Thoracic aorta (tissue), 2 donors: Measurements from ENCODE around the gene GPR31. TPM values are rescaled to one million over a fixed set of nuclear protein-coding genes. Genes with fewer than 3 reads are reported as not detected.

Source experiments
- ATAC-seq: fragments of 150-250 bp; one replicate; pipeline ENCODE4 v1.8.0; 2017; ENCODE audit warnings: low read depth; ENCODE audit not compliant: insufficient number of reproducible peaks, low FRiP score
- DNase-seq: peaks from one replicate; pipeline ENCODE4 v3.0.0-alpha.2; 2020; ENCODE audit warnings: low spot score
- H3K27ac ChIP-seq, 2 donors: fragments of 200-600 bp; sonication (generic); 1 replicate in 1 of 2; 2 replicates in 1 of 2; pipeline ENCODE4 v1.5.1; 2016; ENCODE audit warnings: mild to moderate bottlenecking in 2 of 2, moderate library complexity in 2 of 2
- H3K27me3 ChIP-seq: fragments of 200-600 bp; sonication (generic); replicated peaks from 2 replicates; pipeline ENCODE4 v1.6.0; 2016; ENCODE audit warnings: mild to moderate bottlenecking; ENCODE audit not compliant: insufficient read depth
- H3K36me3 ChIP-seq: fragments of 200-600 bp; sonication (generic); one replicate; pipeline ENCODE4 v1.5.1; 2016
- H3K4me1 ChIP-seq, 2 donors: fragments of 200-600 bp; sonication (generic); 1 replicate in 1 of 2; 2 replicates in 1 of 2; pipeline versions ENCODE4 v1.5.1 to v1.6.0; 2016; ENCODE audit warnings: low read depth in 2 of 2, mild to moderate bottlenecking in 1 of 2; ENCODE audit not compliant: control insufficient read depth in 1 of 2
- H3K4me3 ChIP-seq: fragments of 200-600 bp; sonication (generic); 2 replicates; pipeline ENCODE4 v1.5.1; 2016; ENCODE audit warnings: mild to moderate bottlenecking
- H3K9me3 ChIP-seq: fragments of 200-600 bp; sonication (generic); 2 replicates; pipeline ENCODE4 v1.5.1; 2016
- total RNA-seq, 2 donors: library from RNA; depleted of rRNA; stranded (reverse); fragments of >200 nt; gene quantifications; one replicate each; pipeline versions ENCODE4 v1.1.0 to v1.2.3, GENCODE V29; 2016
- TF ChIP-seq, protein P1 (sequence below): fragments of 200-600 bp; sonication (generic); IDR thresholded peaks from one replicate; pipeline ENCODE4 v1.5.1; 2019; ENCODE audit warnings: antibody characterized with exemption

GPR31 gene
- total RNA-seq, 2 donors from 2014 or later = not detected

DNA sequence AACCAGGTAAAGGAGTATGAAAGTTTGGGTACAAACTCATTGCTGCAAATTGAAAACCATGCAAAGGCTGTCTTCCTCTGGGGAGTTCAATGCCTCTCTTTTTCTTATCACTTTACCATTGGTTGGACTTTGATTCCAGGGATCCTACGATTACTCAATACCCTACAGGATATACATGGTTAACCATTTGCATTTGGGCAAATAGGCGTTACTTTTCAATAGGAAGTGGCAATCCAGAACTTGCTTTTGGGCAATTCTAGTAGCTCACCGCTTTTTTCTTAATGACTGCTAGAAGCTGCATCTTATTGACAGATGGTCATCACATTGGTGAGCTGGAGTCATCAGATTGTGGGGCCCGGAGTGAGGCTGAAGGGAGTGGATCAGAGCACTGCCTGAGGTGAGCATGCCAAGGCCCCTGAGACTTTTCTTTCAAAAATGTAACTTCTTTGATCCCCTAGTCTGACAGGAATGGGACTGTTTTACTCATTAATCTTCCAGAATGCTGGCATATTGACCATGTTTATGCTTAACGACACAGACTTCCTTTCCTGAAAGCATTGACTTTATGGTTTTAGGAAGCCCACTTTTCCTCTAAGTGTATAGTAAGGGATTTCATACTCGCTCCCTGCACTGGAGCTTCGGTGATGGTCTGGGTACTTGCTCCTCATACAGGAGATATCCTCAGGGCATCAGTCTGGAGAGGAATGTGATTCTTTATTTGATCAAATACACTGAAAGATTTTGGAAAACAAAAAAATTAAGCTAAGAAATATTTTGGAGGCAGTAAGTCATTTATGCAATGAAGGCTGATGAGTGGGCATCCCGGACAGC, 34.7 kb downstream of the GPR31 start, which contains the start of gene CCR6:
TSS of gene CCR6 (plus strand) at position 270 of the 831 bp plus-strand sequence. CDS start 13,039 bp downstream, outside the sequence.
- no peak within 1 kb of the TSS for H3K4me3 ChIP-seq
- no peaks in the 10 kb centered on the region for H3K36me3 ChIP-seq
- TF ChIP-seq, protein P1, sequence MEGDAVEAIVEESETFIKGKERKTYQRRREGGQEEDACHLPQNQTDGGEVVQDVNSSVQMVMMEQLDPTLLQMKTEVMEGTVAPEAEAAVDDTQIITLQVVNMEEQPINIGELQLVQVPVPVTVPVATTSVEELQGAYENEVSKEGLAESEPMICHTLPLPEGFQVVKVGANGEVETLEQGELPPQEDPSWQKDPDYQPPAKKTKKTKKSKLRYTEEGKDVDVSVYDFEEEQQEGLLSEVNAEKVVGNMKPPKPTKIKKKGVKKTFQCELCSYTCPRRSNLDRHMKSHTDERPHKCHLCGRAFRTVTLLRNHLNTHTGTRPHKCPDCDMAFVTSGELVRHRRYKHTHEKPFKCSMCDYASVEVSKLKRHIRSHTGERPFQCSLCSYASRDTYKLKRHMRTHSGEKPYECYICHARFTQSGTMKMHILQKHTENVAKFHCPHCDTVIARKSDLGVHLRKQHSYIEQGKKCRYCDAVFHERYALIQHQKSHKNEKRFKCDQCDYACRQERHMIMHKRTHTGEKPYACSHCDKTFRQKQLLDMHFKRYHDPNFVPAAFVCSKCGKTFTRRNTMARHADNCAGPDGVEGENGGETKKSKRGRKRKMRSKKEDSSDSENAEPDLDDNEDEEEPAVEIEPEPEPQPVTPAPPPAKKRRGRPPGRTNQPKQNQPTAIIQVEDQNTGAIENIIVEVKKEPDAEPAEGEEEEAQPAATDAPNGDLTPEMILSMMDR = no peak
- no peak for DNase-seq
- no peak for ATAC-seq
- no peaks in the 10 kb centered on the region for H3K9me3 ChIP-seq
- no peaks in the 10 kb centered on the region for H3K4me1 ChIP-seq
- H3K27me3 ChIP-seq = no peaks in the 10 kb centered on the region
- H3K27ac ChIP-seq = no peak within 1 kb of the TSS

DNA sequence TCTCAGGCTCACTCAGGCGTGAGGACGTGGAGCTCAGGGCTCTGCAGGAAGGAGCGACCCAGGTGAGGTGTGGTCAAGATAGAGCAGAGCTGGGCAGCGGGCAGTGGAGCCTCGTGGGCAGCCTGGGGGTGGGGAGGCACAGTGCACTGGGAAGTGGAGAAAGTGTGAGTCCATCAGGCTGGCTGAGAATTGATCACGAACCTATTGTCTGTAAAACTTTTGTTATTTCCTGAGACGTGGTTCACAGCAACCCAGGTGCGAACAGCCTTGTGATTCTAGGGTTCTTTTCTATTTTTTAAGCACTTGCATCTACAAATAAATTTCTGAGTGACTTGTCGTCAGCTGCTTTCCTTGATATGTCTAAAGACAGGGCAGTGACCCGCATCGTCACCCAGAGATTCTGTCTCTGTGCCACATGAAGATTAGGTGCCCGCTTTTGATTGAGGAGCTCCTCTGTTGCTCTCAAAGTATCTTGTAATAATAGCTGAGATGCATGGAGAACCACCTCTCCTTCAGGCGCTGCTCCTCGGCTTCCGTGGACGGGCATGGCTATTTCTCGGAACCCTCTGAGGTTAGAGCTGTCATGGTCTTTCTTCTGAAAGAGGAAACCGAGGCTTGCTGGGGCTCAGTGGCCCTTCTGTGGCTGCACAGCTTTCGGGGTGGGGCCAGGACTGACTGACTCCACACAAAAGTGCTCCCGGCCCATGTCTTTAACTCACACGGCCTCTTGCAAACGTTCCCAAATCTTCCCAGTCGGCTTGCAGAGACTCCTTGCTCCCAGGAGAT, 35.5 kb downstream of the GPR31 start:
- TF ChIP-seq, protein P1 = no peak
- H3K9me3 ChIP-seq = no peaks in the 10 kb centered on the region
- H3K4me1 ChIP-seq = no peaks in the 10 kb centered on the region
- no peak overlapping the region for H3K27ac ChIP-seq
- H3K36me3 ChIP-seq = no peaks in the 10 kb centered on the region
- DNase-seq (no peak), ATAC-seq (no peak)
- H3K4me3 ChIP-seq = no peak overlapping the region
- H3K27me3 ChIP-seq = no peaks in the 10 kb centered on the region

DNA sequence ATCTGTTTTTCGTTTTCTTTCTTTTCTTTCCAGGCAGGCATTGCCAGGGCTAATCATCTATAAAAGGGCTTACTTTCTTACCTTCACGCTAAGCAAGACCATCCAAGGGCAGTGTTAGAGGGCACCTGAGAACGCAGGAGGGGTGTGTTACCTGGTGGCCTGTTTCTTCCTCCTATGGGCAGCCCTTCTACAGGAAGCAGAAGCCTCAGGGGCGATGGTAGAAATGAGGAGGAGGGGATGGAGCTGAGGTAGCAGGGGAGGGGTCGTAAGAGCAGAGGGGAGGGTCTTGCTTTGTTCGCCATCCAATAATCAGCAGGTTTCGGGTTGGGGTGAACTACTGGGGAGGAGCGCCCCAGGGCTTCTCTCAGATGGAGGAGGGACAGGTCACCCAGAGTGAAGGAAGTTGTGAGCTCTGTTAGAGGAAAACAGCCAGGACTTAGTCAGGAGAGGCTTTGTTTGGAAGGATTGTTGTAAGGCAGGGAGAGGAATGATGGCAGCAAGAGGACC, 36.4 kb downstream of the GPR31 start:
- Histone ChIP-seq H3K4me3 (no peak overlapping the region), H3K9me3 (no peaks in the 10 kb centered on the region), H3K27me3 (no peaks in the 10 kb centered on the region), H3K4me1 (no peaks in the 10 kb centered on the region), H3K27ac (no peak overlapping the region), H3K36me3 (no peaks in the 10 kb centered on the region)
- no peak for DNase-seq
- no peak for ATAC-seq
- TF ChIP-seq, protein P1 = no peak

DNA sequence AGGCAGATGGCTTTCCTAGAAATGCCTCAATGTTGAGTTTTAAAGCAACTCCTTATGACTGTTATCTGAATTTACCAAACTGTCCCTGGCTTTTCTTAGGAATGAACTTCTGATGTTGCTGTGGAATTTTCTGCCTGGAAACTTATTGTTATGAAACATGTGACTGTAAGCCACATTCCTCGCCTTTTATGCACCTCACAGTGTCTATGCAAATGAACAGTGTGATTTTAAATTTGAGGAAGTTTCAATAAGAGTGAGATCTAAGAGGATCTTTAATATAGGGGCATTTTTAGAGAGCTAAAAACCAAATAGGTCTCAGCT, 37.2 kb downstream of the GPR31 start:
- no peaks in the 10 kb centered on the region for H3K4me1 ChIP-seq
- ATAC-seq = no peak
- H3K27me3 ChIP-seq = no peaks in the 10 kb centered on the region
- no peaks in the 10 kb centered on the region for H3K9me3 ChIP-seq
- TF ChIP-seq, protein P1 = no peak
- no peaks in the 10 kb centered on the region for H3K36me3 ChIP-seq
- H3K27ac ChIP-seq = no peak overlapping the region
- H3K4me3 ChIP-seq = no peak overlapping the region
- DNase-seq = no peak
